Measurements from ENCODE around the gene ABLIM2.

DNA sequence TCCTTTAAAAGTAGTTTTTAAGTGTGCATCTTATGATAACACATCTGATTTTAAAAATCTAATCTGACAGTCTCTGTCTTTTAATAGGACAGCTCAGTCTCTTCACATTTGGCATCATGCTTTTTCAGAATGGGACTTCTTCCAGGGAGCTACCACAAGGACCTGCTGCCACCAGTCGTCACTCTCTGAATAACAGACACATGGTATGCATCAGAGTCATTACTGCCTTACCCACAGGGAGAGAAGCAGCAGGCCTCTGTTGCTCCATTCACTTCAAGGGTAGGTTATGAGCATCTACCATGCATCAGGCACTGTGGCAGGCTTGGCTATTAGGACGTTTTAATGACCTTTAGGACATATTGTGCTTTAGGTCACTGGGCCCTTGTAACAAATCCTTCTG is 169.0 kb downstream of the ABLIM2 start:
- TF ChIP-seq SMC3 (IDR thresholded peaks at IDR 0.05; ENCODE audit: low read length): no peak
- TF ChIP-seq KLF9 (CRISPR knock-in tag; IDR thresholded peaks at IDR 0.05; ENCODE audit: low read depth): no peak
- no peak for TF ChIP-seq ARNT (IDR thresholded peaks at IDR 0.05)
- TF ChIP-seq ZNF317 (CRISPR knock-in tag; IDR thresholded peaks at IDR 0.05): no peak
- no peak for TF ChIP-seq POLR2A (IDR thresholded peaks at IDR 0.05; ENCODE audit: insufficient read depth in 1 of 2, low read depth in 2 of 2, low read length in 2 of 2)
- TF ChIP-seq HNRNPH1 (optimal IDR thresholded peaks at IDR 0.05; ENCODE audit: low read depth, low read length): no peak
- no peak for TF ChIP-seq ZSCAN12 (CRISPR knock-in tag; IDR thresholded peaks at IDR 0.05)
- TF ChIP-seq ZSCAN22 (CRISPR knock-in tag; IDR thresholded peaks at IDR 0.05): no peak
- TF ChIP-seq CREB1 (IDR thresholded peaks at IDR 0.05): no peak
- TF ChIP-seq CREB1 (CRISPR knock-in tag; IDR thresholded peaks at IDR 0.05): no peak
- TF ChIP-seq ASH2L (IDR thresholded peaks at IDR 0.05; ENCODE audit: insufficient read length, low read depth, low read length): no peak

Data from HepG2 (cell line).